Measurements from ENCODE around the gene MPEG1.

The MPEG1 gene

GRCh38 chr11:59218893-59219292, 6.2 kb upstream of the MPEG1 start:
- no peak for DNase-seq (ENCODE audit: low read depth, low spot score)

GRCh38 chr11:59218319-59218718, 5.6 kb upstream of the MPEG1 start:
- DNase-seq (ENCODE audit: low read depth, low spot score) = no peak

DNA sequence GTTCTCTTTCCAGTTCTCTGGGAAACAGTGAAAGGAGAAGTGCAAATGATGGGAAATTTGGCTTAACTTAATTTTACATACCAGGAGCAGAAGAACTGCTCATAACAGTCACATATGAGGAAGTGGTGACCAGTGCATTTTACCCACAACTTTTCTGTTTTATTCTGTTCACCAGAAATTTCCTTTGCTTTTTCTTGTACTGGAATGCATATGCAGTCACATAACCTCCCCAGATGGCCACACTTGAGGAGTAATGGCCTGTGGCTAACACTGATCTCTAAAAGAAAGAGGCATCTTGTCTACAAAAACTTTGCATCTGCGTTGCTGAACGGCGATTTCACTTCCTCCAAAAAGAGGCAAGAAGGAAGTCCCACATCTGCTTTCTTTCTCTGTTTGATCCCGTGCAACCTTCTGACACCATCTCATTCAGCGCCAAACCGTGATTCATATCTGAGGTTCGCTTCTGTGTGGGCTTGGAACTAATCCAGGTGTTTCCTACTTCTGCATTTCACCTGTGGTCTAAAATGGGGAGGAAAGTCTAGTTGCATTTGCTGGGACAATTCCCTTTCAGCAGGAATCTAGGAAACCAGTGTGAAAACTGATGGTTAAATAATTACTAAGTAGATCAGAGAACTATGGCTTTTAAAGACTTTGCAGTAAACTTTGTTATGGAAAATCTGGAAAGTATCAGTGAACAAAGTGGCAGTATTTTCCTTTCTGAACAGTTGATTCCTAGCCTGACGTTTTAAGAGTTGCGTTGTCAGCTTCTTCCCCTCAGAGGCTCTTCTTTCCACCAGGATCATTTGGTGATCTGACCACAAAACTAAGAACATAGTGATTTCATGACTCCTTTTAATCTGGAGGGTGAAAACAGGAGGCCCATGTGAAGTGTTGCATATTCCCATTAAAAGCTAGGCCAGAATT, 4.2 kb upstream of the MPEG1 start:
- DNase-seq (ENCODE audit: low read depth, low spot score) = no peak

DNA sequence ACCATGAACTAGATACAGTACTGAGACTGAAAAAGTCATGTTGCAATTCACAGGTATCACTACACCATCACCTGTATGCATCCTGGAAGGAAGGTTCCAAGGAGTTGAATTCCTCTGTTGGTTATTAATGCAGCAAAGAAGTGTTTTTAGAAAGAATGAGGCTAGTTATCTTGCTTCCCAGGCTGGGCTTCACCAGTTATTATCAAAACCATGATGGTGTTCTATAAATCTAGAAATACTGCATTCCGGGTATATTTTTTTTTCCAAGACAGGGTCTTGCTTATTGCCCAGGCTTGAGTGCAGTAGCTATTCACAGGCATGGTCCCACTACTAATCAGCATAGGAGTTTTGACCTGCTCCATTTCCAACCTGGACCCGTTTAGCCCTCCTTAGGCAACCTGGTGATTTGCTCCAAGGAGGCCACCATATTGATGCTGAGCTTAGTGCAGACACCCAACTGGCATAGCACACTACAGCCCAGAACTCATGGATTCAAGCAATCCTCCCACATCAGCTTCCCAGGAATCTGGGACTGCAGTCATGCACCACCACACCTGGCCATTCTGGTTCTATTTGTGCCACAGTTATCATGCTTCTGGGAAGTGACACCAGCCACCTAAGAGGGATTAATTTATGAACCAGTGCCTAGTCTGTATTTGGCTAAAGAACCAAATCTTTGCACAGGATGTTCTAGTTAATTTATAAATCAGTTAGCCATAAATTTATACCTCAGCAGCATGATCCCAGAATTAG, 1.6 kb upstream of the MPEG1 start:
- DNase-seq (ENCODE audit: low read depth, low spot score) = no peak

DNA sequence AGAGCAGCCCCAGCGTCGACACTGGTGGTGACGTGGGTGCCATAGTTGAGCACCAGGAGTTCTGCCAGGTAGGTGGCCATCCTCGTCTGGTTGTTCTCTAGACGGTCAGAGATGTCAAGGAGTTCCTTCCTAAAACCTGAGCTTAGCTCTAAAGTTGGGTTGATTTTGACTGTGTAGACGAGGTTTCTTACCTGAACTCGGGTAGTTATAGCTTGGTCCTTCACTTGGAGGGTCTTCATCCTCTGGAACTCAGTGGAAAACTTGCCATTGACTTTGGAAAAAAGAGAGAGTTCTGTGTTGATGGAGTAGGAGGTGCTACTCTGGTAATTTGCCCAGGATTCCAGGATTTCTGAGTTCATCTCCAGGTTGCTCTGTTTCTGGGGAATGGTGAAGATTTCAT, 505 bp downstream of the MPEG1 start:
- DNase-seq (ENCODE audit: low read depth, low spot score) = no peak

GRCh38 chr11:59208956-59209355, 3.8 kb downstream of the MPEG1 start:
- DNase-seq (ENCODE audit: low read depth, low spot score) = no peak

GRCh38 chr11:59207988-59208451, 4.7 kb downstream of the MPEG1 start:
- peak; percentile 13 for DNase-seq (ENCODE audit: low read depth, low spot score)

GRCh38 chr11:59206635-59207034, 6.1 kb downstream of the MPEG1 start:
- no peak for DNase-seq (ENCODE audit: low read depth, low spot score)

DNA sequence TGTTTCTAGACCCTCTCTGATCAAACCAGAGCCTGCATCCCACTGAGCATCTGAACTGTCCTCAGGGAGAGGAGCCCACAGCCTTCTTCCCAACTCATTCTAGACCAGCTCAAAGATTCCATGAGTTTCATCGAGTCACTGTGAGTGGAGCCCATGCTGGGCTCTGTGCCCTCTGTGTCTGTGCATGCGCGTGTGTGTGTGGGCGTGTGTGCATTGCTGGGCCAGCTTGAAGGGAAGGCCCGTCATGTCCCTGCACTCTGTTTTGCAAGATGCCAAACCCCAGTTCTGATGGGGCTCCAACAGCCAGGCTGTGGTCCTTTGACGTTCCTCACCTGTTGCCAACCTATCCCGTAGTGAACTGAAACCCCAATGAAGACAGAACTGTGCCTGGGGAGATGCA, 7.1 kb downstream of the MPEG1 start:
- no peak for DNase-seq (ENCODE audit: low read depth, low spot score)

DNA sequence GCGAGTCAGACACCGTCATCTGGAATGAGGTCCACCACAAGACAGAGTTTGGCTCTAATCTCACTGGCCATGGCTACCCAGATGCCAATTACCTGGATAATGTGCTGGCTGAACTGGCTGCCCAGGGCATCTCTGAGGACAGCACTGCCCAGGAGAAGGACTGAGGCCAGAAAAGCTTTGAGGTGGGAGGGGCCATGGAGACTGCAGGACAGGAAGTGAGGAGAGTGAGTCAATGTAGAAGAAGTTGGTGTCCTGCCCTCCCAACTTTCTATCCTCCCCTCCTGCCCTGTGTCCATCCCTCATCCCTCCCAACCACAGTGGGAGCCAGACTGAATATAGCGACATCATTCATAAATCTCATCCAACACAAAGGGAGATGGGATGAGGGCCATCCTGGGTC, 8.0 kb downstream of the MPEG1 start:
- DNase-seq (ENCODE audit: low read depth, low spot score) = no peak

GRCh38 chr11:59201353-59201752, 11.4 kb downstream of the MPEG1 start:
- DNase-seq (ENCODE audit: low read depth, low spot score) = no peak

DNA sequence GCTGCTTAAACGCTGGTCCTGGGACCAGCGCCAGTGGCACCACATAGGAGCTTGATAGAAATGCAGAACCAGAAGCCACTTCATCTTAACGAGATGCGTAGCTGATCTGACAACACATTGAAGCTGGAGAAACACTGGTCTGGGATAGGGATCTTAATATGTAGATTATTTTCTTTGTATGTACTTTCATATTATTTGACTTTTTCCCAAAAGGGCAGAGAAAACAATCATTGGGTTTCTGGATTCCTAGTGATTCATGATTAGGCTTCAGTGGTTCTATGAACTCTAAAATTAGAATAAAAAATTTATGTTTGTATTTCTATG, 12.3 kb downstream of the MPEG1 start:
- no peak for DNase-seq (ENCODE audit: low read depth, low spot score)

DNA sequence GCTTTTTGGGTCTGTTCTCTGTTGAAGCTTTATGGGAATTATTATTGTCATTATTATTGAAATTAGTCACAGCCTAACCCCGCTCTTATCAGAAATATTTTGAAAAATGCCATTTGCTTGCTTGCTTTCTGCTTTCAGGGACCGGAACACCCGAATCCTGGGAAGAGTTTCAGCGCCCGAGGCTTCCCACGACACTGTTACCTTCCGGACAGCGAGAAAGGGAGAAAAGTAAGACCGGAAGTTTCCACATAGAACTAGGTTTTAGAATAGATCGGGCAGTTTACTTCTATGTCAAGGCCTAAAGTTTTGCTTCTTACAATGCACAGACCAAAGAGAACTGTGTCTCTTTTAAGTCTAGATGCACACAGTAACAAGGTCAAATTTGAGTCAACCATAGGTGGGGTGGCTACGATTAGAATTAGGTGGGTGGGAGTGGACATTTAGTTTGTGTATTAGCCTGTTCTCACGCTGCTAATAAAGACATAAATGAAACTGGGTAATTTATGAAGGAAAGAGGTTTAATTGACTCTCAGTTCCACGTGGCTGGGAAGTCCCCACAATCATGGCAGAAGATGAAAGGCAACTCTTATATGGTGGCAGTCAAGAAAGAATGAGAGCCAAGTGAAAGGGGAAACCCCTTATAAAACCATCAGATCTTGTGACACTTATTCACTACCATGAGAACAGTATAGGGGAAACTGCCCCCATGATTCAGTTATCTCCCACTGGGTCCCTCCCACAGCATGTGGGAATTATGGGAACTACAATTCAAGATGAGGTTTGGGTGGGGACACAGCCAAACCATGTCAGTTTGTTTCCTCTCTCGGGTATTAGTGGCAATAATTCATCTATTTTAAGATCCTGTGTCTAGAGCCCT, 12.9 kb downstream of the MPEG1 start:
- DNase-seq (ENCODE audit: low read depth, low spot score) = no peak

- DNase-seq (ENCODE audit: low read depth, low spot score) = no peak
These were observed 14.0 kb downstream of the MPEG1 start for GRCh38 chr11:59198726-59199125.

DNA sequence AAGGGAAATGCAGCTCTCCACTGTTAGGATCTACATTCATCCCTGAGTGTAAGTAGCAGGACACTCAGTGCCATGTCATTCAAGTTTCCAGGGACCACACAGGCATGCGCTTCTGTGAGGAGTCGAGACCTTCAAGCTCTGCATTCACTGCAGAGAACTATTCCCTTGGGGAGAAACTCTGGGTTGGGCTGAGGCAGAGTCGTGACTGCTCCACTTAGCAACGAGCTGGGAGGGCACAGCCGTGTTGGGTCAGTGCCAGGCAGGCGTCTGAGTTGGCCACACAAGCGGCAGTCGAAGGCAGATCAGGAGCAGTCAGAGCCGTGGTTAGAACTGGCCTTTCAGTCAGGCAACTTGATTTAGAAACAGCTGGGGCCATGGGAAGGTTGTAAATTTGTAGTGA, 14.7 kb downstream of the MPEG1 start:
- no peak for DNase-seq (ENCODE audit: low read depth, low spot score)

GRCh38 chr11:59196777-59197176, 15.9 kb downstream of the MPEG1 start:
- DNase-seq (ENCODE audit: low read depth, low spot score) = no peak

DNA sequence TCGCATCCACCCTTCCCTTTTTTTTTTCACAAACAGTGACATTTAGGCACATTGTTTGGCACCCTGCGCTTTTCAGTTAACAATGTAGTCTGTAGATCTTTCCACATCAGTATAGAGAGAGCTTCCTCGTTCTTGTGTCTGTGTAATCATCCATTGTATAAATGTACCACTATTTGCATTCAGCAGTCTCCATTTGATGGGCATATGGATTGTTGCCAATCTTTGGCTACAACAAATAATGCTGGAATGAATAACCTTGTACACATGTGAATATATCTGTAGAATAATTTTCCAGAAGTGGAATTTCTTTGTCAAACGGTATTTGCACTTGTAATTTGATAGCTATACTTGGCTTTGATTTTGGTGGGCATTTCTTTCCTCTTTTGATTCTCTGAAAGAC, 17.1 kb downstream of the MPEG1 start:
- DNase-seq (ENCODE audit: low read depth, low spot score) = no peak

- DNase-seq (ENCODE audit: low read depth, low spot score) = no peak
These were observed 19.1 kb downstream of the MPEG1 start for GRCh38 chr11:59193587-59194130.

DNA sequence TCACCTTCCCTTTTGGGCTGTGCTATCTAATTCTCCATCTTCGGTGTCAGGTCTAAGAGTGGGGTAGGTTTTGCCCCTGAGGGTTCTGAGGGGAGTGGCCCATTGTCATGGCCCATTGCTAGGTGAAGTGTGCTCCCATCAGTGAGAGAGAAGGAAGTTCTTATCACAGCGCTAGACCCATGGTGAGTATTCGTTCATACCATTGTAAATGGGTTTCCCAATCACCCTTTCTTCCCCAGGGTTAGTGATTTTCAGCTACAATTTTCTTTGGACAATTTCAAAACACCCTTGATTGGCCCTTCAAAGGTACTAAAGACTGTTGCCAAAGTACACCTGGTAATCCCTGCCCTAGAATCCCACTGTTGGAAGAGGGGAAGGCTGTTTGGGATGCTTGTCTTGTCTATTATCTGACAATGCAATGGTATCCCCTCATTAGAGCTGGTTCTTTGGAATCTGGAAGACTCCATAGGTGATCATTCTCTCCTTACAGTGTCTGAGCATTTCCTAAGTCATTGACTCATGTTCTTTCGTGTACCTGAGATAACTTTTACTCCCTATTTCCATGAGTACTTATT, 20.2 kb downstream of the MPEG1 start:
- DNase-seq (ENCODE audit: low read depth, low spot score) = no peak

GRCh38 chr11:59191890-59192289, 20.8 kb downstream of the MPEG1 start:
- DNase-seq (ENCODE audit: low read depth, low spot score) = no peak

DNA sequence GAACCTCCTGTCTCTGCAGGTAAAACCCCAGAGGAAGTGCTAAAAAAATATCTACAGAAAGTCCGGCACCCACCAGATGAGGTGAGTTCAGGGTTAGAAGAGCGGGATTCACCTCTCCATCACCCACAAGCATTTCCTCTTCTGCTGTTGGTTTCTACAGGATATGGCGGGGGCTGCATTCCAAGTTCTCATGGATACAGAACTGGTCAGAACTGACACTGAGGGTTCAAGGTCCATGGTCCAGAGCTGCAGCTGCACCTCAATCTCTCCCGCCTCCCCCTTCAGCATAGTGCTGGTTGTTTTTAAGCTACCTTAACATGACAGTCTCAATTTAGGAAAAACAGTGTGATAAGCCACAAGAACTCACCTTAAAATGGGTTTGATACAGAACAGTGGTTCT, 21.6 kb downstream of the MPEG1 start:
- DNase-seq (ENCODE audit: low read depth, low spot score) = no peak

All from smooth muscle cell of the brain vasculature (primary cell).